Suprapubic skin (tissue), 3 donors: ENCODE data around the gene PPP2R5C.

Experiments
- EP300 ChIP-seq: sonication (generic); formaldehyde crosslinking; IDR thresholded peaks from one replicate; pipeline ENCODE4 v1.6.1; 2017; ENCODE audit warnings: antibody characterized with exemption
- TF ChIP-seq, protein P1 (sequence below), 2 donors: fragments of 200-600 bp in 1 of 2; fragments of 450-650 bp in 1 of 2; sonication (generic) in 1 of 2; IDR thresholded peaks; one replicate each; pipeline ENCODE4 v1.5.1; 2016 to 2019; ENCODE audit warnings: antibody characterized with exemption in 2 of 2, mild to moderate bottlenecking in 1 of 2, moderate library complexity in 1 of 2

DNA sequence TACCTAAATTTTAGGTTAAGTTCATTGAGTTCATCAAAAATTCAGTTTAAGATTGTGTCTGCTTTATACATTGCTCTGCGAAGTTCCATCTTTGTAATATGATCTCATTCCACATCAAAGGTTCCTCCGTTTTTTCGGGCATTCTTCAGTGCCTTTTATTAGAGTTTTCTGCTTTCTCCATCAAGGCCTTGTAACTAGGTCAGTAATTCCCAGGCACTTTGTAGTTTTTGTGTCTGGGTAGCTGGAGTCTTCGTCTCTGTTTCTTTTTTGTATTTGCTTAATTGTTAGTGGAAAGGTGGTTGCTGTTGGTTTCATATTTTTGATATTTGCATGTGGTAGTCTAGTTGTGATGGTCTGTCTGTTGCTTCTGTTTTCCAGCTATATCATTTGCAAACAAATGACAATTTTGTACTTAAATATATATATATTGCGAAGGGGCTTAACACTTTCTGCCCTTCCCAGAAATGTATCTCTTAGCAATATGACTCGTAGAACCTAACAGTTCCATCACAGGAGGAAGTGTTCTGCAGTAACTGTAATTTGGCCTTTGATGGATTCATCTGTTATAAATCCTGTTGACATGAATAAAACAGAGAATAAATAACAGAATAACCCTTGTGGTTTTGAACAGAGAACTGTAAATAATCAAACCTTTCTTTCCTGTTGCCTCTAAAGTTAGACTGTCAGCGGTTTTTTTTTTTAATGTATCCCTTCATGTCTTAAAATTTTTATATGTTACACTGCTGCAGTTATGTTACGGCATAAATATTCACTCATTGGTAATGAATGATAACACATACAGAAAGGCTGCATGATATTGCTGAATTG lies 114.4 kb downstream of the PPP2R5C start:
- TF ChIP-seq, protein P1, sequence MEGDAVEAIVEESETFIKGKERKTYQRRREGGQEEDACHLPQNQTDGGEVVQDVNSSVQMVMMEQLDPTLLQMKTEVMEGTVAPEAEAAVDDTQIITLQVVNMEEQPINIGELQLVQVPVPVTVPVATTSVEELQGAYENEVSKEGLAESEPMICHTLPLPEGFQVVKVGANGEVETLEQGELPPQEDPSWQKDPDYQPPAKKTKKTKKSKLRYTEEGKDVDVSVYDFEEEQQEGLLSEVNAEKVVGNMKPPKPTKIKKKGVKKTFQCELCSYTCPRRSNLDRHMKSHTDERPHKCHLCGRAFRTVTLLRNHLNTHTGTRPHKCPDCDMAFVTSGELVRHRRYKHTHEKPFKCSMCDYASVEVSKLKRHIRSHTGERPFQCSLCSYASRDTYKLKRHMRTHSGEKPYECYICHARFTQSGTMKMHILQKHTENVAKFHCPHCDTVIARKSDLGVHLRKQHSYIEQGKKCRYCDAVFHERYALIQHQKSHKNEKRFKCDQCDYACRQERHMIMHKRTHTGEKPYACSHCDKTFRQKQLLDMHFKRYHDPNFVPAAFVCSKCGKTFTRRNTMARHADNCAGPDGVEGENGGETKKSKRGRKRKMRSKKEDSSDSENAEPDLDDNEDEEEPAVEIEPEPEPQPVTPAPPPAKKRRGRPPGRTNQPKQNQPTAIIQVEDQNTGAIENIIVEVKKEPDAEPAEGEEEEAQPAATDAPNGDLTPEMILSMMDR (IDR thresholded peaks at IDR 0.05): no peak
- no peak for TF ChIP-seq EP300
